Naive thymus-derived CD4-positive, alpha-beta T cell (primary cell): Measurements from ENCODE around the gene STRBP. TPM values are rescaled to one million over a fixed set of nuclear protein-coding genes. Genes with fewer than 3 reads are reported as not detected.
"Not testable (repeated sequence)": the region's sequence is repeated elsewhere in the genome, so short reads cannot be mapped to it uniquely, and the experiment has no call there.

Experiments used
- ATAC-seq: fragments of 150-1000 bp; cut with Tn5 transposase; 2 replicates; pipeline ENCODE4 v1.10.0; 2021; ENCODE audit warnings: mild to moderate bottlenecking, moderate library complexity
- CTCF ChIA-PET: fragments of 350-600 bp; sonication (Branson Sonifier 250); formaldehyde crosslinking; loops from one replicate; lab custom pipeline; 2021; ENCODE audit warnings: antibody characterized with exemption; lab: Charles Lee
- POLR2A ChIA-PET: fragments of 350-600 bp; sonication (Branson Sonifier 250); formaldehyde crosslinking; loops from one replicate; lab custom pipeline; 2021; ENCODE audit warnings: antibody characterized with exemption, inconsistent platforms; lab: Charles Lee
- DNase-seq, 9 donors: peaks; one replicate each; pipeline versions ENCODE4 v3.0.0 to v3.0.0-alpha.2; 2020 to 2022; ENCODE audit warnings: mixed read lengths in 1 of 9
- H3K27ac ChIP-seq: one replicate; pipeline ENCODE4 v1.7.0; 2013; ENCODE audit warnings: mild to moderate bottlenecking, low read depth, low read length, moderate library complexity
- H3K27me3 ChIP-seq, 2 donors: one replicate each; pipeline ENCODE4 v1.7.0; 2013; ENCODE audit warnings: low read length in 2 of 2, mild to moderate bottlenecking in 2 of 2, moderate library complexity in 2 of 2; ENCODE audit not compliant: control insufficient read depth in 2 of 2, insufficient read depth in 2 of 2
- H3K36me3 ChIP-seq, 3 experiments: 1 replicate in 2 of 3; 2 replicates in 1 of 3; pipeline ENCODE4 v1.7.0; 2013; ENCODE audit warnings: low read length in 3 of 3, mild to moderate bottlenecking in 3 of 3, moderate library complexity in 1 of 3; ENCODE audit not compliant: insufficient read depth in 3 of 3, control insufficient read depth in 2 of 3
- H3K4me1 ChIP-seq, 2 donors: one replicate each; pipeline ENCODE4 v1.7.0; 2013; ENCODE audit warnings: low read length in 2 of 2, mild to moderate bottlenecking in 2 of 2, moderate library complexity in 1 of 2; ENCODE audit not compliant: control insufficient read depth in 2 of 2, insufficient read depth in 2 of 2
- H3K4me3 ChIP-seq: 2 replicates; pipeline ENCODE4 v1.7.0; 2013; ENCODE audit warnings: mild to moderate bottlenecking, low read length
- H3K9me3 ChIP-seq, 3 experiments: 1 replicate in 2 of 3; 2 replicates in 1 of 3; pipeline ENCODE4 v1.7.0; 2013; ENCODE audit warnings: low read length in 3 of 3; ENCODE audit not compliant: control insufficient read depth in 2 of 3
- H3K27ac Mint-ChIP-seq, 9 donors: one replicate each; pipeline ENCODE4 v1.8.0; 2020 to 2022; ENCODE audit warnings: mixed read lengths in 9 of 9, mild to moderate bottlenecking in 8 of 9, moderate library complexity in 5 of 9, inconsistent platforms in 2 of 9
- H3K27me3 Mint-ChIP-seq, 5 donors: one replicate each; pipeline ENCODE4 v1.8.0; 2021 to 2022; ENCODE audit warnings: mixed read lengths in 5 of 5, mild to moderate bottlenecking in 1 of 5
- H3K36me3 Mint-ChIP-seq, 5 donors: one replicate each; pipeline ENCODE4 v1.8.0; 2020 to 2022; ENCODE audit warnings: mixed read lengths in 5 of 5, mild to moderate bottlenecking in 3 of 5, inconsistent platforms in 1 of 5
- H3K4me1 Mint-ChIP-seq, 7 donors: one replicate each; pipeline ENCODE4 v1.8.0; 2020 to 2022; ENCODE audit warnings: mixed read lengths in 7 of 7, mild to moderate bottlenecking in 3 of 7, inconsistent platforms in 1 of 7
- H3K4me3 Mint-ChIP-seq, 10 donors: one replicate each; pipeline ENCODE4 v1.8.0; 2020 to 2022; ENCODE audit warnings: mild to moderate bottlenecking in 10 of 10, mixed read lengths in 10 of 10, moderate library complexity in 6 of 10, inconsistent platforms in 2 of 10
- H3K9me3 Mint-ChIP-seq, 11 donors: one replicate each; pipeline ENCODE4 v1.8.0; 2020 to 2022; ENCODE audit warnings: mixed read lengths in 11 of 11, mild to moderate bottlenecking in 4 of 11, inconsistent platforms in 1 of 11, moderate library complexity in 1 of 11
- intact Hi-C, 2 donors: fragments of 100-400 bp; cut with micrococcal nuclease; formaldehyde crosslinking; loops; one replicate each; pipeline ENCODE4 v1.15.1; 2023
- polyA plus RNA-seq, 2 donors: library from polyadenylated mRNA; unstranded; fragments of 300-500 nt; fragmentation: Illumina TruSeq; gene quantifications; one replicate each; pipeline ENCODE4 v1.2.3, GENCODE V29; 2021
- total RNA-seq, 6 experiments: library from RNA in 5 of 6; stranded (reverse) in 5 of 6; gene quantifications; 1 replicate in 5 of 6; 2 replicates in 1 of 6; pipeline ENCODE4 v1.2.3 and lab custom pipeline; 2021 to 2026

STRBP gene
- total and polyA plus RNA-seq, 7 experiments from 2014 or later = 14.5 to 28.8 (median 20.6) TPM

GRCh38 chr9:123284656-123285055 is 16.3 kb upstream of the STRBP start:
- H3K36me3 Mint-ChIP-seq = no peaks in the 10 kb centered on the region
- DNase-seq (no peak), ATAC-seq (no peak)
- Histone ChIP-seq H3K27ac (no peak overlapping the region), H3K36me3 (no peaks in the 10 kb centered on the region), H3K27me3 (no peaks in the 10 kb centered on the region), H3K4me3 (no peak overlapping the region), H3K4me1 (no peaks in the 10 kb centered on the region), H3K9me3 (no peaks in the 10 kb centered on the region)
- H3K4me3 Mint-ChIP-seq = no peak overlapping the region
- no peaks in the 10 kb centered on the region for H3K4me1 Mint-ChIP-seq
- H3K27me3 Mint-ChIP-seq = peaks cover 0 to 10% (median 0%) of the 10 kb centered on the region in 5 donors
- ChIA-PET CTCF (no interaction called here), POLR2A (no interaction called here)
- no peak overlapping the region for H3K27ac Mint-ChIP-seq
- peaks cover 0 to 5% (median 0%) of the 10 kb centered on the region in 11 donors for H3K9me3 Mint-ChIP-seq
- intact Hi-C loops = no loop called here

- Histone ChIP-seq H3K36me3 (no peaks in the 10 kb centered on the region), H3K27me3 (no peaks in the 10 kb centered on the region), H3K4me3 (no peak overlapping the region), H3K4me1 (no peaks in the 10 kb centered on the region), H3K27ac (no peak overlapping the region), H3K9me3 (no peaks in the 10 kb centered on the region)
- ChIA-PET CTCF (no interaction called here), POLR2A (no interaction called here)
- H3K4me3 Mint-ChIP-seq = no peak overlapping the region
- intact Hi-C loops = no loop called here
- peaks cover 0 to 14% (median 0%) of the 10 kb centered on the region in 5 donors for H3K27me3 Mint-ChIP-seq
- peaks cover 0 to under 1% (median 0%) of the 10 kb centered on the region in 7 donors for H3K4me1 Mint-ChIP-seq
- DNase-seq (no peak), ATAC-seq (no peak)
- H3K9me3 Mint-ChIP-seq = peaks cover 0 to 13% (median 6%) of the 10 kb centered on the region in 11 donors
- H3K36me3 Mint-ChIP-seq = no peaks in the 10 kb centered on the region
- no peak overlapping the region for H3K27ac Mint-ChIP-seq
Measured at GRCh38 chr9:123283455-123283854, 15.1 kb upstream of the STRBP start.

- no peaks in the 10 kb centered on the region for H3K36me3 Mint-ChIP-seq
- no peak overlapping the region for H3K4me3 Mint-ChIP-seq
- no peak for ATAC-seq
- no peak for DNase-seq
- H3K9me3 Mint-ChIP-seq = peaks cover 0 to 18% (median 6%) of the 10 kb centered on the region in 11 donors
- Histone ChIP-seq H3K9me3 (no peaks in the 10 kb centered on the region), H3K4me3 (no peak overlapping the region), H3K27ac (no peak overlapping the region), H3K27me3 (no peaks in the 10 kb centered on the region), H3K36me3 (no peaks in the 10 kb centered on the region), H3K4me1 (no peaks in the 10 kb centered on the region)
- ChIA-PET CTCF (no interaction called here), POLR2A (no interaction called here)
- intact Hi-C loops = no loop called here
- peaks cover 0 to 4% (median 0%) of the 10 kb centered on the region in 7 donors for H3K4me1 Mint-ChIP-seq
- H3K27ac Mint-ChIP-seq = no peak overlapping the region
- H3K27me3 Mint-ChIP-seq = peaks cover 0 to 16% (median 0%) of the 10 kb centered on the region in 5 donors
Measured at GRCh38 chr9:123283048-123283408, 14.6 kb upstream of the STRBP start.

- H3K9me3 ChIP-seq = no peaks in the 10 kb centered on the region
- H3K4me1 Mint-ChIP-seq = peaks cover 0 to 4% (median 0%) of the 10 kb centered on the region in 7 donors
- no peaks in the 10 kb centered on the region for H3K27me3 ChIP-seq
- no peaks in the 10 kb centered on the region for H3K36me3 Mint-ChIP-seq
- no peak for ATAC-seq
- ChIA-PET POLR2A (interaction anchor here (1.6 kb wide), 1 partner anchor 13 kb away, joined by 4 read pairs; no protein-coding TSS in a partner anchor), CTCF (no interaction called here)
- no peaks in the 10 kb centered on the region for H3K36me3 ChIP-seq
- peaks cover 0 to 22% (median 6%) of the 10 kb centered on the region in 11 donors for H3K9me3 Mint-ChIP-seq
- H3K27ac Mint-ChIP-seq = no peak overlapping the region
- no peak overlapping the region for H3K4me3 ChIP-seq
- peaks cover 0 to 16% (median 0%) of the 10 kb centered on the region in 5 donors for H3K27me3 Mint-ChIP-seq
- DNase-seq = no peak
- intact Hi-C loops = no loop called here
- H3K27ac ChIP-seq = no peak overlapping the region
- H3K4me3 Mint-ChIP-seq = no peak overlapping the region
- H3K4me1 ChIP-seq = no peaks in the 10 kb centered on the region
Measured at GRCh38 chr9:123282362-123283047, 14.1 kb upstream of the STRBP start.

GRCh38 chr9:123281659-123282350 is 13.4 kb upstream of the STRBP start:
- Histone ChIP-seq H3K4me1 (no peaks in the 10 kb centered on the region), H3K27ac (no peak overlapping the region), H3K27me3 (no peaks in the 10 kb centered on the region), H3K4me3 (no peak overlapping the region), H3K36me3 (no peaks in the 10 kb centered on the region), H3K9me3 (no peaks in the 10 kb centered on the region)
- CTCF ChIA-PET = no interaction called here
- DNase-seq = no peak
- no peak overlapping the region for H3K4me3 Mint-ChIP-seq
- no peak overlapping the region for H3K27ac Mint-ChIP-seq
- peaks cover 0 to 16% (median 0%) of the 10 kb centered on the region in 5 donors for H3K27me3 Mint-ChIP-seq
- POLR2A ChIA-PET = interaction anchor here (1.6 kb wide), 1 partner anchor 13 kb away, joined by 4 read pairs; no protein-coding TSS in a partner anchor
- peaks cover 0 to 22% (median 6%) of the 10 kb centered on the region in 11 donors for H3K9me3 Mint-ChIP-seq
- peaks cover 0 to 4% (median 0%) of the 10 kb centered on the region in 7 donors for H3K4me1 Mint-ChIP-seq
- H3K36me3 Mint-ChIP-seq = no peaks in the 10 kb centered on the region
- intact Hi-C loops = no loop called here
- no peak for ATAC-seq

- DNase-seq, POLR2A ChIA-PET, H3K36me3 ChIP-seq, H3K27me3 ChIP-seq, ATAC-seq, CTCF ChIA-PET, H3K4me3 ChIP-seq, H3K27ac ChIP-seq, H3K9me3 ChIP-seq, H3K27ac Mint-ChIP-seq, H3K4me3 Mint-ChIP-seq, H3K4me1 ChIP-seq, H3K36me3 Mint-ChIP-seq, intact Hi-C loops, H3K4me1 Mint-ChIP-seq: not testable (repeated sequence)
- H3K9me3 Mint-ChIP-seq = peaks cover 0 to 22% (median 6%) of the 10 kb centered on the region in 11 donors
- H3K27me3 Mint-ChIP-seq = peaks cover 0 to 12% (median 0%) of the 10 kb centered on the region in 5 donors
Measured at GRCh38 chr9:123278879-123279493, 10.6 kb upstream of the STRBP start.
